Measurements from ENCODE around the gene ZNF426.
"Not testable (repeated sequence)": the region's sequence is repeated elsewhere in the genome, so short reads cannot be mapped to it uniquely, and the experiment has no call there.

ZNF426 gene

DNA sequence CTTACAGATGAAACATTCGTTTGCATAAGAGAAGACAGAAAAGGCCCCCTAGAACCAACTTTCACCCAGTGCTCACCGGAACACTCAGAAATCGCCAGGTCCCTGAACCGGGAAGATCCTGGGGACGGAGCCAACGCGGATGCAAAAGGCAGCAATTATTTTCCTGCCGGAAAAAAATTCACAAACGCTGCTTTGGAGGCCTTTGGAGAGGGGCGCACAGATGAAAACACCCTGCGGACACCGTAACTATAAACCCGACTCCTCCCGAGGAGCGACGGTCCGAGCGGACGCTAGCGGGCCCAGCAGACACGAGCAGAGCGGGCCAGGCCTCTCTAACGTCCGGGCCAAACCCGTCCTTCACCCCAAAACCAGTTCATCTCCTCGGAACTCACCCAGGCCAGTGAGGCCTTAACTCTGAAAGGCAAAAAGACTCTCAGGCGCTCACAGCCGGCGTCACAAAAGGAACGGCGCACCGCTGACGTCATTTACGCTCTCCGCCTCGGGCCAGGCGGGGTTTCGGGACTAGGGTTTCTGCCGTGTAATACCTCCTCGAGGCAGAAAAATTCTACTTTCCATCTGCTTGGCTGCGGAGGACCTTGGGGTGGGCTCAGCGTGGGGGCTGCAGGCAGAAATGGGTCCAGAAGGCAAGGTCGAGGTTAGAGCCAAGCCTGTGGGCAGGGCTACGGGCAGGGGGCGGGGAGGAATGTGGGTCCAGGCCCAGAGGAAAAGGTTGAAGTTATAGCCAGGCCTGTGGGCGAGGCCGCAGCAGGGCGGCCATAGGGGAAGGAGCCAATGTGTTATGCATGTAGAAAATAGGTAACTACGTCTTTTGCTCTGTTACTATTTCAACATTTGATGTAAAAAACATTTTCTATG lies at the start of gene ZNF426:
Gene ZNF426 (minus strand): TSS at position 463 of the 876 bp plus-strand sequence. CDS start 2,413 bp downstream, outside the sequence.
- H3K4me3 ChIP-seq: peak within 1 kb of the TSS; percentile 74 to 93 (median 86)
- peak within 1 kb of the TSS; percentile 82 to 94 (median 92) for H3K4me2 ChIP-seq
- TF ChIP-seq Cebpa-rat (IDR thresholded peaks at IDR 0.05): no peak
- H3K36me3 ChIP-seq: peaks cover 35 to 38% (median 36%) of the 10 kb centered on the region in 11 experiments
- H4K20me1 ChIP-seq: no peaks in the 10 kb centered on the region
- peaks cover 16 to 25% (median 20%) of the 10 kb centered on the region in 10 experiments for H3K4me1 ChIP-seq
- peak within 1 kb of the TSS; percentile 87 to 99 (median 95) for H3K9ac ChIP-seq
- peak within 1 kb of the TSS; percentile 87 to 97 (median 94) for H3K27ac ChIP-seq
- H3K9me3 ChIP-seq (replicated peaks in 1 of 11): peaks cover 45 to 83% (median 59%) of the 10 kb centered on the region in 11 experiments
- no peaks in the 10 kb centered on the region for H3K27me3 ChIP-seq

DNA sequence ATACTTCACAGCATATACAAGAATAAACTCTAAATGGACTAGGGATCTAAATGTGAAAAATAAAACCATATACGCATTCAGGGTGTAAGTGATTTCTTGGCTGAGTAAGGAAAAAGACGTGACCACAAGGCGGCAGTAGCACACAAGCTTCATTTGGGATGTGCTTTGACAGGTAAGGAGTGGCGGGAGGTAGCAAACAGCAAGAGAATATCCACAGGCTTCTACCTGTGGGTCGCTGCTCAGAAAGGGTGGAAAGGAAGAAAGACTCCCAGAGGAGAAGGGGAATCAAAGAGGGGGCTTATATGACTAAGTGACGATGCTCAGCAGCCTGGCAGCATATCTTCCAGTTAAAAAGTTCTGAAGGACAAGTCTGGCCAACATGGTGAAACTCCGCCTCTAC lies 48.3 kb upstream of the ZNF426 start:
- peaks cover 7 to 25% (median 17%) of the 10 kb centered on the region in 10 experiments for H3K4me1 ChIP-seq
- peak overlapping the region in 3 of 11 experiments; percentile 27 to 48 (median 37); a peak in 4 of 22 replicates for H3K4me2 ChIP-seq
- peaks cover 11 to 16% (median 15%) of the 10 kb centered on the region in 11 experiments for H3K36me3 ChIP-seq
- peaks cover 7 to 20% (median 18%) of the 10 kb centered on the region in 11 experiments for H3K9me3 ChIP-seq (replicated peaks in 1 of 11)
- TF ChIP-seq Cebpa-rat (IDR thresholded peaks at IDR 0.05): no peak
- no peak overlapping the region for H3K27ac ChIP-seq
- H3K27me3 ChIP-seq: no peaks in the 10 kb centered on the region
- no peak overlapping the region for H3K9ac ChIP-seq
- peaks cover 0 to 12% (median 0%) of the 10 kb centered on the region in 11 experiments; a peak in 6 of 22 replicates for H4K20me1 ChIP-seq
- H3K4me3 ChIP-seq: no peak overlapping the region

DNA sequence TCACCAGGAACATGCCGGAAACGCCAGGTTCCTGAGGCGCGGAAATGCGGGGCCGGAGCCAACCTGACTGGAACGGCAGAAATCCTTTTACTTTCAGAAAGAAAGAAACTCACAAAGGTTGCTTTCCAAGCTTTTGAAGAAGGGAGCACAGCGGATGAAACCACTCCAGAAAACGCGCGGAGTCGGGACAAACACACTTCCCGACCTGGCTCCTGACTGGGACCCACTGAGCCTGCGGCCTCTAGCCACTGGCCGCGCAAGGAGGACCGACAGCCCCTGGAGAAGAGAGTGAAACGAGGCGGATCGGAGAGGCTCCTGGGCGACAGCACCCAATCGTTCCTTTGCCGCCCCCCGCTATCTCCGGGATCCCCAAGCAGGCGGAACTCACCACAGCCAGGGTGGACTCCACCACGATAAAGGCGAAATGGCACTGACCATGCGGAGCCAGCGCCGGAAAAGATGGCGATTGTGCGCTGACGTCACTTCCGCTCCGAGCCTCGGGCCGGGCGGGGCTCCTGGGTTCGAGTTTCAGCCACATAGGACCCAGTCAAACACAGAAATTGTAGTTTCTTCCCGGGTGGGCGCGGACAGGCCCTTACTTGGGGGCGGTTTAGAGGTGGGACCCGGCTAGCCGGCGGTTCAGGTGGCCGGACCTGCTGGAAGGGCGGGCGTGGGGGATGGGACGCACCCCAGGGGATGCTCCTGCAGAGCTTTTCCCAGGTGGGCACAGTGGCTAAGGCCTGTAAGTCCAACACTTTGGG lies 45.8 kb upstream of the ZNF426 start, which contains the start of gene ZNF121:
Gene ZNF121 (minus strand): TSS at position 432 of the 761 bp plus-strand sequence. CDS start 16,407 bp downstream, outside the sequence.
- H3K9me3 ChIP-seq (replicated peaks in 1 of 11): peaks cover 32 to 45% (median 43%) of the 10 kb centered on the region in 11 experiments
- H3K4me1 ChIP-seq: peaks cover 7 to 29% (median 17%) of the 10 kb centered on the region in 10 experiments
- peak within 1 kb of the TSS; percentile 85 to 99 (median 96) for H3K27ac ChIP-seq
- peak within 1 kb of the TSS; percentile 90 to 98 (median 95) for H3K9ac ChIP-seq
- peak within 1 kb of the TSS; percentile 70 to 100 (median 86) for H3K4me3 ChIP-seq
- peaks cover 36 to 41% (median 40%) of the 10 kb centered on the region in 11 experiments for H3K36me3 ChIP-seq
- no peaks in the 10 kb centered on the region for H3K27me3 ChIP-seq
- no peak for TF ChIP-seq Cebpa-rat (IDR thresholded peaks at IDR 0.05)
- peaks cover 0 to 36% (median 15%) of the 10 kb centered on the region in 11 experiments; a peak in 12 of 22 replicates for H4K20me1 ChIP-seq
- peak within 1 kb of the TSS; percentile 73 to 93 (median 78) for H3K4me2 ChIP-seq

DNA sequence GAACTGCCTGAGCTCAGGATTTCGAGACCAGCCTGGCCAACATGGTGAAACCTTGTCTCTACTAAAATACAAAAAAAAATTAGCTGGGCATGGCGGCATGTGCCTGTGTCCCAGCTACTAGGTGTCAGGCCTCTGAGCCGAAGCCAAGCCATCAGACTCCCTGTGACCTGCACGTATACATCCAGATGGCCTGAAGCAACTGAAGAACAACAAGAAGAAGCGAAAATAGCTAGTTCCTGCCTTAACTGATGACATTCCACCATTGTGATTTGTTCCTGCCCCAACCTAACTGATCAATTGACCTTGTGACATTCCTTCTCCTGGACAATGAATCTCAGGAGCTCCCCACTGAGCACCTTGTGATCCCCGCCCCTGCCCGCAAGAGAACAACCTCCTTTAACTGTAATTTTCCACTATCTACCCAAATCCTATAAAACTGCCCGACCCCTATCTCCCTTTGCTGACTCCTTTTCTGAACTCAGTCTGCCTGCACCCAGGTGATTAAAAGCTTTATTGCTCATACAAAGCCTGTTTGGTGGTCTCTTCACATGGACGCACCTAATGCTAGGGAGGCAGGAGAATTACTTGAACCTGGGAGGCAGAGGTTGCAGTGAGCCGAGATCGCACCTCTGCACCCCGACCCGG lies 43.8 kb upstream of the ZNF426 start:
- Histone ChIP-seq H4K20me1 (peaks cover 0 to 57% (median 26%) of the 10 kb centered on the region in 11 experiments; a peak in 12 of 22 replicates), H3K36me3 (peaks cover 56 to 61% (median 60%) of the 10 kb centered on the region in 11 experiments), H3K9me3 (replicated peaks in 1 of 11) (peaks cover 53 to 66% (median 64%) of the 10 kb centered on the region in 11 experiments), H3K4me1 (peaks cover 7 to 29% (median 17%) of the 10 kb centered on the region in 10 experiments), H3K4me2 (peak overlapping the region; percentile 73 to 93 (median 78); a peak in 21 of 22 replicates), H3K4me3 (peak overlapping the region; percentile 70 to 100 (median 86); a peak in 16 of 20 replicates)
- H3K27me3 ChIP-seq, H3K9ac ChIP-seq, H3K27ac ChIP-seq: not testable (repeated sequence)

DNA sequence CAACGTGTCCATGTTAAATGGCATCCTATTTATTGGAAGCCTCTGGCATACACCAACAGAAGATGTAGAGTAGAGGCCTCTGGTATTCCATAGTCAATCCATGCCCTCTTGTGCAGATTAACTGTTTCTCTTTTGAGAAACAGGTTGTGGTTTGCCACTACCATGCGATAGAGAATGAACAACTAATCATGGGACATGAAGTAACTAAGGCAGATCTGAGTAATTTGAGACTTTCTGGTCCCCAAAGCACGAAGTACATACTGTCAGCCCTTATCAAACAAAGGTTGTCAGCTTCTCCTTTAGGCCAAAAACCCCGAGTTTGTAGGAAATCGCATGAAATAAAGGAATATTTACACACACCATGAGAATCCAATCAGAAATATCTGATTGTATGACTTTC lies 42.3 kb upstream of the ZNF426 start:
- Histone ChIP-seq H3K9ac (no peak overlapping the region), H3K27me3 (no peaks in the 10 kb centered on the region), H3K4me1 (peaks cover 7 to 25% (median 17%) of the 10 kb centered on the region in 10 experiments), H3K9me3 (replicated peaks in 1 of 11) (peaks cover 68 to 81% (median 79%) of the 10 kb centered on the region in 11 experiments), H3K27ac (no peak overlapping the region), H3K4me3 (peak overlapping the region in 5 of 10 experiments; percentile 21 to 38 (median 23); a peak in 5 of 20 replicates), H3K4me2 (no peak overlapping the region), H3K36me3 (peaks cover 69 to 76% (median 75%) of the 10 kb centered on the region in 11 experiments), H4K20me1 (peaks cover 0 to 70% (median 26%) of the 10 kb centered on the region in 11 experiments; a peak in 12 of 22 replicates)
- no peak for TF ChIP-seq Cebpa-rat (IDR thresholded peaks at IDR 0.05)

DNA sequence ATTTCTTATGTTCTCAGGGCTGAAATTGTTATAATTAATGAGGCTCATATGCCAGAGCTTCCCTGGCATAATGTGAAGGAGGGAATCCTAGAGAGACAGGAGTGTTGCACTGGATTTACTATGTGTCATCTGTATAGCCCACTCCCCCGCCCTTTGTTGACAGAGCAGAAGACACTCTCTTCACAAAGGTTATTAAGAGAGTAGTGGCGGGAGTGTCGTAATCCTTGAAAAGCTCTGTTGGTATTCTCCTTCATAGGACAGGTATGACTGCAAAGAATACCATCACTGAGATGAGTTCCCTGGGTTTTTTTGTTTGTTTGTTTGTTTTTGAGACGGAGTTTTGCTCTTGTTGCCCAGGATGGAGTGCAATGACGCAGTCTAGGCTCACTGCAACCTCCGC lies 31.8 kb upstream of the ZNF426 start:
- Histone ChIP-seq H3K9ac (no peak overlapping the region), H4K20me1 (peaks cover 0 to 68% (median 0%) of the 10 kb centered on the region in 11 experiments; a peak in 8 of 22 replicates), H3K27me3 (peaks cover 0 to 5% (median 0%) of the 10 kb centered on the region in 11 experiments; a peak in 2 of 22 replicates), H3K9me3 (replicated peaks in 1 of 11) (peaks cover 100% of the 10 kb centered on the region in 11 experiments), H3K4me2 (no peak overlapping the region), H3K4me3 (peak overlapping the region in 9 of 10 experiments; percentile 10 to 43 (median 35); a peak in 11 of 20 replicates), H3K36me3 (peaks cover 96 to 100% (median 100%) of the 10 kb centered on the region in 11 experiments), H3K27ac (no peak overlapping the region), H3K4me1 (peaks cover 0 to 6% (median 0%) of the 10 kb centered on the region in 10 experiments; a peak in 4 of 20 replicates)
- TF ChIP-seq Cebpa-rat (IDR thresholded peaks at IDR 0.05): no peak

DNA sequence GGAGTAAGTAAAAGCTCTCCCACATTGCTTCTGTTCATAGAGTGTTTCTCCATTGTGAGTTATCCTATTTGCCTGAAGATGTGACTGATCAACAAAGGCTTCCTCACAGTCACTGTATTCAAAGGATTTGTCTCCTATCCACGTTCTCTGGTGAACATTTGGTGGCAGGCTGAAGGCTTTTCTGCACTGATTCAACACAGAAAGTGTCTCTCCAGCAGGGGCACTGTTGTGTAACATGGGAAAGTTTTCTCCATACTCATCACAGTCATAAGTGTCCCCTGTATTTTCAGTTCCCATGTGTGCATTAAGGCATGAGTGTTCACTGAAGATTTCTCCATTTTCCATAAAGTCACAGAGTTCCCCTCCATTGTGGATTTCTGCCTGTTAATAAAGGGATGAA lies 28.3 kb upstream of the ZNF426 start:
- H3K27ac ChIP-seq: no peak overlapping the region
- no peaks in the 10 kb centered on the region for H3K4me1 ChIP-seq
- no peak overlapping the region for H3K4me2 ChIP-seq
- H3K27me3 ChIP-seq: peaks cover 0 to 5% (median 0%) of the 10 kb centered on the region in 11 experiments; a peak in 2 of 22 replicates
- H3K9me3 ChIP-seq (replicated peaks in 1 of 11): peaks cover 100% of the 10 kb centered on the region in 11 experiments
- H3K4me3 ChIP-seq: peak overlapping the region; percentile 3 to 48 (median 39); a peak in 18 of 20 replicates
- peaks cover 100% of the 10 kb centered on the region in 11 experiments for H3K36me3 ChIP-seq
- H4K20me1 ChIP-seq: peaks cover 0 to 42% (median 0%) of the 10 kb centered on the region in 11 experiments; a peak in 7 of 22 replicates
- no peak overlapping the region for H3K9ac ChIP-seq
- no peak for TF ChIP-seq Cebpa-rat (IDR thresholded peaks at IDR 0.05)
